ENCODE data around the gene GART.

GART gene

GRCh38 chr21:33544451-33545195, 2.7 kb upstream of the GART start:
- DNase-seq (ENCODE audit: low spot score) = no peak
- Histone ChIP-seq H3K4me3 (peak overlapping the region; percentile 87), H3K27ac (peak overlapping the region in 1 of 2 donors; percentile 13)
- no peak for TF ChIP-seq CTCF (IDR thresholded peaks at IDR 0.05)

DNA sequence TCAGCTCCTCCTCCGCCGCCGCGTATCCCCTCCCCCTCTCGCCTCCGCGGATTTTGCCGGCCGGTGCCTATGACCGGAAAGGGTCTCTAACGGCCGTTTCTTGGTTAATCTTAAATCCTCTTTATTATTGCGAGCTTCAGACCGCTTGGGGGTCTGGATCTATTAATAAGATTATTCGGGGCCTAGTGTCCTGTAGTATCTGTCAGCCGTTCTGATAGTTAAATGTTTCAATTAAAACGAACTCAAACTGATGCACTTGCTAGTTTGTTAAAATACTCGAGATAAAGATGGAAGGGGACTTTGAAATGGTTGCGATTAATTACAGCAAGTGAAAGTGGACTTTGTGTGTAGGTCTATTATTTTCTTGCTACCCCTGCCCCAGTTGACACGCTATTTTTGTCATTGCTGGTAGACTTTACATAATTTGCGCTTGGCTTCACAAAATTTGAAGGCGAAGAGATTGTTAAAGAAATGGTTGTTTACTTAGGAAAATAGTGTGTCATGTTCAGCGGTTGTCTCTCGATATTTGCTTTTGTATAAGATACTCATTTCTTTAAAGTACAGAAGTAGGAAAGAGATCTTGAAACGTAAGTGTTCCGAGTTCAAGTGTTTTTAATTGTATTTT, 1.7 kb upstream of the GART start:
- peak overlapping the region; percentile 87 for H3K4me3 ChIP-seq
- no peak for DNase-seq (ENCODE audit: low spot score)
- TF ChIP-seq CTCF (IDR thresholded peaks at IDR 0.05) = no peak
- peak overlapping the region; percentile 99 for H3K27ac ChIP-seq

DNA sequence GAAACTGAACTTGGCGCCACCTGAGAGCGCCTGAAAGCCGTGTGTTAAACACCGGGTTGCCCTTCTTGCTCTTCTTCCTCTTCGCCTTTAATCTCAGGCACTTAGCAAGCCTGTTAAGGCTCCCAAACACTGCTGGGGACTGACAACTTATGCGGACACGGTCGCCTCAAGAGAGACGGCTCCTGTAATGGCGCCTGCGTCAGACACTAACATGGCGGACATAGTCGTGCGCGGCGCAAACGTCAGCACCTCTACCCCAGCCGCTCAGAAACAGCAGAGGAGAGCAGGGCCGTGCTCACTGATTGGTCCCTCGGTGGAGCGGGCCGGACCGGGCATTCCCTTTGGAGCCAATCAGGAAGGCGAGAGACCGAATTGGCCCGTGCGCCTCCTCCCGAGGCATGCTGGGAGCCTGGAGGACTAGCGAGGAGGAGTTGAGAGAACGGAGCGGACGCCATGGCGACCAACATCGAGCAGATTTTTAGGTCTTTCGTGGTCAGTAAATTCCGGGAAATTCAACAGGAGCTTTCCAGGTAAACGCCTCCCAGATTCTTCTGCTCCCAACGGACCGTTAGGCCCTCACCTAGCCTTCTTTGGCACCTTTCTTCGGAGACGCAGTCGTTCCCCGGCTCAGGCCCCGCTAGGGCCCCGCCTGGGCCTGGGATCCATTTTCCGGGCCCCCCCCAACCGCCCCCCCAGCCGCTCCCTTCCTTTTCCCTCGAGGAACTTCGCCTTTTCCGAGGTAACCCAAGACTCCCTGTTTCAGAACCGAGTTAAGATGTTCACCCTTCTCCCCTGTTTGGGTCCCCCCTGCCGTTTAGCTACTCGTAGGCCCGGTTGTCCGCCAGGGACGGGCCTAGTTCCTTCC, 955 bp upstream of the GART start, which contains the start of gene SON:
SON (plus strand) TSS at position 399 of the 865 bp plus-strand sequence; CDS start at position 454, 55 bp downstream.
- Histone ChIP-seq H3K4me3 (peak within 1 kb of the TSS; percentile 87), H3K27ac (peak within 1 kb of the TSS; percentile 99)
- peak; percentile 100 for DNase-seq (ENCODE audit: low spot score)
- TF ChIP-seq CTCF (IDR thresholded peaks at IDR 0.05) = no peak

GRCh38 chr21:33541105-33541711, 709 bp downstream of the GART start:
- no peak for DNase-seq (ENCODE audit: low spot score)
- Histone ChIP-seq H3K27ac (peak overlapping the region; percentile 99), H3K4me3 (peak overlapping the region; percentile 87)
- TF ChIP-seq CTCF (IDR thresholded peaks at IDR 0.05) = no peak

GRCh38 chr21:33540711-33541104, 1.2 kb downstream of the GART start:
- TF ChIP-seq CTCF (IDR thresholded peaks at IDR 0.05) = no peak
- no peak for DNase-seq (ENCODE audit: low spot score)
- Histone ChIP-seq H3K4me3 (no peak overlapping the region), H3K27ac (no peak overlapping the region)

GRCh38 chr21:33539616-33540015, 2.3 kb downstream of the GART start:
- H3K27ac ChIP-seq = no peak overlapping the region
- no peak overlapping the region for H3K4me3 ChIP-seq
- DNase-seq (ENCODE audit: low spot score) = no peak
- TF ChIP-seq CTCF (IDR thresholded peaks at IDR 0.05) = no peak
